Fibroblast of lung (primary cell): ENCODE results near the gene MRM3.

Experiments
- EZH2 ChIP-seq: IDR thresholded peaks from 2 replicates; pipeline ENCODE4 v1.5.1; 2012; ENCODE audit warnings: low read length, control low read depth, mild to moderate bottlenecking; ENCODE audit errors: missing control alignments
- TF ChIP-seq, protein P1 (sequence below), 2 donors: IDR thresholded peaks in 1 of 2; conservative IDR thresholded peaks in 1 of 2; 1 replicate in 1 of 2; 2 replicates in 1 of 2; pipeline ENCODE4 v1.5.1; 2011 to 2012; ENCODE audit warnings: low read length in 2 of 2, control low read depth in 1 of 2, inconsistent platforms in 1 of 2, low read depth in 1 of 2, mild to moderate bottlenecking in 1 of 2

DNA sequence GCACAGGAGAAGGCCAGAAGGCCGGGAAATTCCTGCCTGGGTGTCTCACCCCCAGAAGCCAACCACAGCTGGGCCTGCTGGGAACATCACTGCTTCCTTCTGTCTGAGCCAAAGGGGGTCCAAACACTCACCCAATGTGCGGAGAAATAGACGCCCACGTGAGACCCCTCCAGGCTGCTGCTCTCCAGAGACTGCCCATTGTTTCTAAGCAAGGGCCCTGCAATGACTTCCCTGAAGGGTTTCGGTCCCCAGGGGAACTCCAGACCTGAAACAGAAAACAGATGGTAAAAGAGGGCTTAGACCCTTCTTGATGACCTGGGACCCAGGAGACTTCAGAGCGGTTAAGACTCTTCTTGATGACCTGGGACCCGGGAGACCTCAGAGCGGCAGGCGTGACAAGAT lies 41.3 kb downstream of the MRM3 start:
- TF ChIP-seq, protein P1, sequence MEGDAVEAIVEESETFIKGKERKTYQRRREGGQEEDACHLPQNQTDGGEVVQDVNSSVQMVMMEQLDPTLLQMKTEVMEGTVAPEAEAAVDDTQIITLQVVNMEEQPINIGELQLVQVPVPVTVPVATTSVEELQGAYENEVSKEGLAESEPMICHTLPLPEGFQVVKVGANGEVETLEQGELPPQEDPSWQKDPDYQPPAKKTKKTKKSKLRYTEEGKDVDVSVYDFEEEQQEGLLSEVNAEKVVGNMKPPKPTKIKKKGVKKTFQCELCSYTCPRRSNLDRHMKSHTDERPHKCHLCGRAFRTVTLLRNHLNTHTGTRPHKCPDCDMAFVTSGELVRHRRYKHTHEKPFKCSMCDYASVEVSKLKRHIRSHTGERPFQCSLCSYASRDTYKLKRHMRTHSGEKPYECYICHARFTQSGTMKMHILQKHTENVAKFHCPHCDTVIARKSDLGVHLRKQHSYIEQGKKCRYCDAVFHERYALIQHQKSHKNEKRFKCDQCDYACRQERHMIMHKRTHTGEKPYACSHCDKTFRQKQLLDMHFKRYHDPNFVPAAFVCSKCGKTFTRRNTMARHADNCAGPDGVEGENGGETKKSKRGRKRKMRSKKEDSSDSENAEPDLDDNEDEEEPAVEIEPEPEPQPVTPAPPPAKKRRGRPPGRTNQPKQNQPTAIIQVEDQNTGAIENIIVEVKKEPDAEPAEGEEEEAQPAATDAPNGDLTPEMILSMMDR (conservative IDR thresholded peaks at IDR 0.05 in 1 of 2, IDR thresholded peaks at IDR 0.05 in 1 of 2; ENCODE audit: low read depth in 1 of 2, low read length in 2 of 2), result no peak
- no peak for TF ChIP-seq EZH2
